GM13976 (cell line): ENCODE measurements around the gene ALPL.

ENCODE experiments used
- DNase-seq: peaks from one replicate; pipeline ENCODE4 v3.0.0; 2012; ENCODE audit warnings: low spot score
- CTCF ChIP-seq: IDR thresholded peaks from 2 replicates; pipeline ENCODE4 v1.5.1; 2012; ENCODE audit warnings: borderline replicate concordance, mild to moderate bottlenecking; ENCODE audit not compliant: insufficient read depth; ENCODE audit errors: extremely low read depth, missing control alignments, control extremely low read depth
- in situ Hi-C: fragments of 300-500 bp; cut with MboI; formaldehyde crosslinking; loops from one replicate; pipeline ENCODE4 v1.12.0; 2022; ENCODE audit warnings: low sequenced_read_pairs, mixed read lengths, inconsistent platforms; ENCODE audit not compliant: unreplicated experiment

ALPL gene

GRCh38 chr1:21593231-21593630 lies 84.0 kb downstream of the ALPL start:
- in situ Hi-C loops: no loop called here

GRCh38 chr1:21594501-21594900 lies 85.3 kb downstream of the ALPL start:
- DNase-seq: no peak
- in situ Hi-C loops: no loop called here
- TF ChIP-seq CTCF: no peak

More at GRCh38 chr1:21593231-21593630, 84.0 kb downstream of the ALPL start:
- DNase-seq: no peak
- no peak for TF ChIP-seq CTCF

- peak; percentile 47 for TF ChIP-seq CTCF
- in situ Hi-C loops: no loop called here
- peak; percentile 73 for DNase-seq
These were observed 86.0 kb downstream of the ALPL start for GRCh38 chr1:21594935-21595897.

- no peak for DNase-seq
- in situ Hi-C loops: no loop called here
- no peak for TF ChIP-seq CTCF
These were observed 87.0 kb downstream of the ALPL start for GRCh38 chr1:21596174-21596573.

GRCh38 chr1:21596628-21597027 lies 87.4 kb downstream of the ALPL start:
- DNase-seq: no peak
- in situ Hi-C loops: no loop called here
- no peak for TF ChIP-seq CTCF

GRCh38 chr1:21597753-21598152 lies 88.5 kb downstream of the ALPL start:
- in situ Hi-C loops: no loop called here
- TF ChIP-seq CTCF: no peak
- DNase-seq: no peak

GRCh38 chr1:21598417-21598816 lies 89.2 kb downstream of the ALPL start:
- DNase-seq: no peak
- no peak for TF ChIP-seq CTCF
- in situ Hi-C loops: no loop called here
